SW480 (cell line): ENCODE results near the gene TIMM8B.
"Not testable (repeated sequence)": the region's sequence is repeated elsewhere in the genome, so short reads cannot be mapped to it uniquely, and the experiment has no call there.

Experiments
- DNase-seq: peaks from one replicate; pipeline ENCODE4 v3.0.0-alpha.2; 2016; ENCODE audit warnings: low spot score

TIMM8B gene

GRCh38 chr11:112073941-112074811 is 12.4 kb downstream of the TIMM8B start, which contains the start of the genes NKAPD1 and PIH1D2:
Gene NKAPD1 (plus strand): TSS chr11:112074299. CDS start chr11:112075575, 1,276 bp downstream.
Gene PIH1D2 (minus strand): TSS chr11:112074017. CDS start chr11:112073174, 843 bp downstream.
- peak; percentile 83 for DNase-seq

GRCh38 chr11:112062923-112063322 is 23.6 kb downstream of the TIMM8B start:
- no peak for DNase-seq

GRCh38 chr11:112058103-112058502 is 28.5 kb downstream of the TIMM8B start:
- no peak for DNase-seq

GRCh38 chr11:112057170-112057569 is 29.4 kb downstream of the TIMM8B start:
- no peak for DNase-seq

DNA sequence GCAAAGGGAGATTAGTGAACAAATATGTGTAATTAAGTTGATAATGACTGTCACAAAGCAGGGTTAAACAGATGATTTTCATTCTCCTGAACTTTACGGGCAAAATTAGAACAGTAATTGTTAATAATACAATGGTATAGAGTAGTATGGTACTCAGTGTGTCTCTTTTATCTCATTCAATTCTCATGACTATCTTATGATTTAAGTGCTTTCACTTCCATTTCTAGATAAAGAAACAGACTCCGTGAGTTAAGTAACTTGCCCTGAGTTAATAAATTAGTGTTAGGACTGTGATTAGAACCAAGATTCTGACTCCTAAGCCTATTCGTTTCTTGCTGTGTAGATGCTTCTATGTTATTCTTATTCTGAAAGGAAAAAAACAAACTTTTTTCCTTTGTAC is 34.8 kb downstream of the TIMM8B start:
- DNase-seq = no peak

GRCh38 chr11:112050721-112051120 is 35.8 kb downstream of the TIMM8B start:
- no peak for DNase-seq

DNA sequence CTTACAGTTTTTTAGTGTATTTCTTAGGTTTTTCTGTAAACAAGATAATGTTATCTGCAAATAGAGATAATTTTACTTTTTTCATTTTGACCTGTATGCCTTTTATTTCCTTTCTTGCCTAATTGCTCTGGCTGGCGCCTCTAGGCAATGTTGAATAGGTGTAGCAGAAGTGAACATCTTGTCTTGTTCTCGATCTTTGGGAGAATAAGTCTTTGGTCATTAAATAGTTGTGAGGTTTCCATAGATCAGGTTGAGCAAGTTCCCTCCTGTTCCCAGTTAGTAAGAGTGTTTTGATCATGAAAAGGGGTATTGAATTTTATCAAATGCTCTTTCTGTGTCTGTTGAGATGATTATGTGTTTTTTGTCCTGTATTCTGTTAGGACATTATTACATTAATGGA is 36.8 kb downstream of the TIMM8B start:
- DNase-seq = no peak

DNA sequence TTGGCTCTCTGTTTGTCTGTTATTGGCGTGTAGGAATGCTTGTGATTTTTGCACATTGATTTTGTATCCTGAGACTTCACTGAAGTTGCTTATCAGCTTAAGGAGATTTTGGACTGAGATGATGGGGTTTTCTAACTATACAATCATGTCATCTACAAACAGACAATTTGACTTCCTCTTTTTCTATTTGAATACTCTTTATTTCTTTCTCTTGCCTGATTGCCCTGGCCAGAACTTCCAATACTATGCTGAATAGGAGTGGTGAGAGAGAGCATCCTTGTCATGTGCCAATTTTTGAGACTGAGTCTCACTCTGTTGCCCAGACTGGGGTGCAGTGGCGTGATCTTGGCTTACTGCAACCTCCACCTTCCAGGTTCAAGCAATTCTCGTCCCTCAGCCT is 38.3 kb downstream of the TIMM8B start:
- DNase-seq = not testable (repeated sequence)

- not testable (repeated sequence) for DNase-seq
These were observed 39.9 kb downstream of the TIMM8B start for GRCh38 chr11:112046647-112047046.

DNA sequence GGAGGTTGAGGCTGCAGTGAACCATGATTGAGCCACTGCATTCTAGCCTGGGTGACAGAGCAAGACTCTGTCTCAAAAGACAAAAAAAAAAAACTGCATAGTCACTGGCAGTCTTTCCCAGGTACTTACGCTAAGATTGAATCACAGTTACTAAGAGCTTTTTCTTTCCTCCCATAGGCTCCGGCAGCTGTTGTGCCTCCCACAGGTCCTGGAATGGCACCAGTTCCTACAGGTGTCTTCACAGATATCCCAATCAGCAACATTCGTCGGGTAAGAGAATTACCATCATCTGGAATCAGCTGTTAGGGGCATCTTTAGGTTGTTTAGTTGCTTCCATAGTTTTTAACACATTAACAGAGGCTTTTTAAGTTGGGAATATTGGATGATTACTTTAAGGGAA is 41.6 kb downstream of the TIMM8B start:
- no peak for DNase-seq

- DNase-seq = no peak
These were observed 43.6 kb downstream of the TIMM8B start for GRCh38 chr11:112042961-112043304.

DNA sequence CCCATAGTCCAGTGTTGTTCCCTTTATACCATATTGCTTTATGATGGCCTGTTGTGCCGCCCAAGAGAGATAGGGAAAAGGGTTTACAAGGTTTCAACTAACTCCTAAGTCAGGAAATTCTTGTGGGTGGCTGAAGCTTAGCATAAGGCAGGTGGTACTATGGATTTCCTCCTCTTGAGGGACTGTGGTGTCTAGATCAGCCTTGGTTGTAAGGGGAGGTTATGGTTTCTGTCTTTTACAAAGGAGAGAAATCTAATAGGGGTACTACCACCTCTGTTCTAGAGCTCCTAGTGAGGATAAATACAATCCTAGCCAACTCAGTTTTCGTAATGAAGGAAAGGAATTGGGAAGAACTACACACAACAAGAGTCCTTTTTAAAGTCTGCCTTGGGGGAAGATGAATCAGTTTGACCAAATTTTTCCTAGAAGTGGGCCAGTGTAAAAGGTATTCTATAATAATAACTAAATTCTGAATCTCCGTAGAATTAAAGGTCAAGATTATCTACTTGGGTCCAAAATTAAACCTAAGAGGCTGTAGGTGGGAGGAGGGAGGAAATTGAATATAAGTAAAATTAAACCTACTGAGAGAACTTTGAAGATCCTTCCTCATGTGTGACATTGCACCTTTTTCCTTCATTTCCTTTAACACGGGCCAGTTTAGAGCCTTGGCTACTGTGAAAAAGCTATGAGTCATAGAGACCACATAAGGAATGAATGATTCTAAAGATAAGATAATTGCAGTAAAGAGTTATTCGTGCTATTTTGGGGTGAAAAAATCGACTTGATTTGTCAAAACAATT is 44.2 kb downstream of the TIMM8B start:
- peak; percentile 17 for DNase-seq

DNA sequence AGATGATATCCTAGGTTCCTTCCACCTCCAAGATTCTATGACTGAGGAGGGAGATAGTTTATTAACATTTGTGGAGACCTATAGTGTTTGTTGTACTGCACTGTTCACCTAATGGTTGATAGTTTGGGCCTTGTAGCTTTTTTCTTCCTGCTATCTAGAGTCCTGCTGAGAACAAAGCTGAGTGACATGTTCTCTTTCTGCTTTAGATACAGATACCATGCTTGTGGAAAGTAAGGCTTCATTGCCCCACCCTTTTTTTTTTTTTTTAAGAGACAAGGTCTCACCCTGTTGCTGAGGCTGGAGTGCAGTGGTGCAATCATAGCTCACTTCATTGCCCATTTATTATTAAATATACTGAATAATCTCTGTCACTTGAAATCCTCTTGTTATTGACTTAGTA is 49.0 kb downstream of the TIMM8B start:
- DNase-seq = no peak
